ENCODE measurements around the gene RFX3. TPM values are rescaled to one million over a fixed set of nuclear protein-coding genes. Genes with fewer than 3 reads are reported as not detected.

RFX3 gene
- total and polyA plus RNA-seq, 2 of the 13 experiments (the other 11 are each of a cell fraction or from before 2014, with no cell fraction given) = 2.7 to 5.3 TPM

DNA sequence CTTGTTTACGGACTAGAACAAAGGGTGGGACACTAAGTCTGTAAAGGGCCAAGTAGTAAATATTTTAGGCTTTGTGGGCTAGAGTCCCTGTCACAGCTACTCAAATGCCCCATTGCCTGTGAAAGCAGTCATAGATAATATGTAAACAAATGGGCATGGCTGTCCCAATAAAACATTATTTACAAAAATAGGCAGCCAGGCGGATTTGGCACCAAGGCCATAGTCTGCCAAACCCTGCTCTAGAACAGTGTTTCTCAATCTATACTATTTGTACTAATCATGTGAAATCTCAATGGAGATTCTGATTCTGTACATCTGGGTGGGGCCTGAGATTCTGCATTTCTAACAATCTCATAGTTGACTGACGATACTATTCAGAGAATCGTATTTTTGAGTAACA lies 92.0 kb downstream of the RFX3 start (continued):
- TF ChIP-seq NAIF1 (CRISPR knock-in tag; IDR thresholded peaks at IDR 0.05; ENCODE audit: borderline replicate concordance) (no peak), CENPX (CRISPR knock-in tag; IDR thresholded peaks at IDR 0.05) (no peak), ZNF484 (CRISPR knock-in tag; IDR thresholded peaks at IDR 0.05; ENCODE audit: borderline replicate concordance, low read depth) (no peak), ZNF569 (CRISPR knock-in tag; IDR thresholded peaks at IDR 0.05; ENCODE audit: borderline replicate concordance) (no peak)

DNA sequence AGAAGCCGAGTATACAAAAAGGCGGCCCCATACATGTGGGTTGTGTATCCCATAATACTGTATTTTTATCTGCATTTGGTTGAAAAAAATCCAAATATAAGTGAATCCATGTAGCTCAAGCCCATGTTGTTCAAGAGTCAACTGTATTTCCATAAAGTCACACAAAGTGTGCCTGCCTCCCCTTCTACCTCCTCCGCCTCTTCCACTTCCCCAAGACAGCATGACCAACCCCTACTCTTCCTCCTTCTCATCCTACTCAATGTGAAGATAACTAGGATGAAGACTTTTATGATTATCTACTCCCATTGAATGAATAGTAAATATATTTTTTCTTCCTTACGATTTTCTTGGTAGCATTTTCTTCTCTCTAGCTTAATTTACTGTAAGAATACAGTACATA lies 92.7 kb downstream of the RFX3 start:
- Histone ChIP-seq H3K9me3 (ENCODE audit: low read length) (no peaks in the 10 kb centered on the region), H3K27ac (ENCODE audit: extremely low read length, insufficient read depth, low read length) (no peak overlapping the region), H2AFZ (ENCODE audit: low read length) (no peak overlapping the region), H4K20me1 (ENCODE audit: insufficient read depth, low read length) (no peaks in the 10 kb centered on the region), H3K9ac (ENCODE audit: insufficient read depth, low read depth, low read length) (no peak overlapping the region), H3K4me2 (ENCODE audit: low read depth, low read length) (no peak overlapping the region), H3K4me1 (ENCODE audit: insufficient read depth, low read length) (no peaks in the 10 kb centered on the region), H3K79me2 (ENCODE audit: insufficient read depth, low read length) (no peaks in the 10 kb centered on the region), H3K36me3 (replicated peaks in 1 of 2; ENCODE audit: control insufficient read depth in 1 of 2, insufficient read depth in 2 of 2, low read length in 2 of 2) (no peaks in the 10 kb centered on the region), H3K27me3 (ENCODE audit: control insufficient read depth in 1 of 2, insufficient read depth in 2 of 2, low read length in 2 of 2) (no peaks in the 10 kb centered on the region), H3K4me3 (replicated peaks in 1 of 3; ENCODE audit: insufficient read depth in 1 of 3, low read depth in 2 of 3, low read length in 3 of 3) (no peak overlapping the region)
- in situ Hi-C loops (cut with HindIII; ENCODE audit: extremely low pct_ligation_motif_present, low pct_unique_long_range_greater_than_20kb) (loop anchor here (25.0 kb wide), 1 partner anchor 571 kb away; no protein-coding TSS in a partner anchor), intact Hi-C loops (cut with micrococcal nuclease; ENCODE audit: unreplicated experiment) (no loop called here)
- WGBS (ENCODE audit: low lambda C conversion rate) = 98% methylated on average over 4 of the region's 4 CpGs
- no peak for DNase-seq (ENCODE audit: low spot score)
- ATAC-seq = no peak
- no TSS peak for BruUV-seq (replicated peaks)
- no peak for FAIRE-seq
- ChIA-PET POLR2A (no interaction called here), CTCF (ENCODE audit: low intra/inter-chr PET ratio, low total read pairs) (no interaction called here)
- TF ChIP-seq CCDC6 (CRISPR knock-in tag; IDR thresholded peaks at IDR 0.05) (no peak), ISL2 (CRISPR knock-in tag; IDR thresholded peaks at IDR 0.05) (no peak), NPAS2 (CRISPR knock-in tag; IDR thresholded peaks at IDR 0.05; ENCODE audit: borderline replicate concordance) (no peak), ADNP (CRISPR knock-in tag; IDR thresholded peaks at IDR 0.05) (no peak), KDM2A (CRISPR knock-in tag; IDR thresholded peaks at IDR 0.05; ENCODE audit: borderline replicate concordance, low read depth) (no peak), ZNF761 (CRISPR knock-in tag; conservative IDR thresholded peaks at IDR 0.05) (no peak)
- TF ChIP-seq, protein P1, sequence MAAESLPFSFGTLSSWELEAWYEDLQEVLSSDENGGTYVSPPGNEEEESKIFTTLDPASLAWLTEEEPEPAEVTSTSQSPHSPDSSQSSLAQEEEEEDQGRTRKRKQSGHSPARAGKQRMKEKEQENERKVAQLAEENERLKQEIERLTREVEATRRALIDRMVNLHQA (CRISPR knock-in tag; IDR thresholded peaks at IDR 0.05) = no peak
- TF ChIP-seq, protein P2, sequence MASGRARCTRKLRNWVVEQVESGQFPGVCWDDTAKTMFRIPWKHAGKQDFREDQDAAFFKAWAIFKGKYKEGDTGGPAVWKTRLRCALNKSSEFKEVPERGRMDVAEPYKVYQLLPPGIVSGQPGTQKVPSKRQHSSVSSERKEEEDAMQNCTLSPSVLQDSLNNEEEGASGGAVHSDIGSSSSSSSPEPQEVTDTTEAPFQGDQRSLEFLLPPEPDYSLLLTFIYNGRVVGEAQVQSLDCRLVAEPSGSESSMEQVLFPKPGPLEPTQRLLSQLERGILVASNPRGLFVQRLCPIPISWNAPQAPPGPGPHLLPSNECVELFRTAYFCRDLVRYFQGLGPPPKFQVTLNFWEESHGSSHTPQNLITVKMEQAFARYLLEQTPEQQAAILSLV (CRISPR knock-in tag; IDR thresholded peaks at IDR 0.05; ENCODE audit: borderline replicate concordance) = no peak
- TF ChIP-seq, protein P3, sequence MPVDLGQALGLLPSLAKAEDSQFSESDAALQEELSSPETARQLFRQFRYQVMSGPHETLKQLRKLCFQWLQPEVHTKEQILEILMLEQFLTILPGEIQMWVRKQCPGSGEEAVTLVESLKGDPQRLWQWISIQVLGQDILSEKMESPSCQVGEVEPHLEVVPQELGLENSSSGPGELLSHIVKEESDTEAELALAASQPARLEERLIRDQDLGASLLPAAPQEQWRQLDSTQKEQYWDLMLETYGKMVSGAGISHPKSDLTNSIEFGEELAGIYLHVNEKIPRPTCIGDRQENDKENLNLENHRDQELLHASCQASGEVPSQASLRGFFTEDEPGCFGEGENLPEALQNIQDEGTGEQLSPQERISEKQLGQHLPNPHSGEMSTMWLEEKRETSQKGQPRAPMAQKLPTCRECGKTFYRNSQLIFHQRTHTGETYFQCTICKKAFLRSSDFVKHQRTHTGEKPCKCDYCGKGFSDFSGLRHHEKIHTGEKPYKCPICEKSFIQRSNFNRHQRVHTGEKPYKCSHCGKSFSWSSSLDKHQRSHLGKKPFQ (CRISPR knock-in tag; IDR thresholded peaks at IDR 0.05; ENCODE audit: insufficient replicate concordance) = no peak
- TF ChIP-seq, protein P4, sequence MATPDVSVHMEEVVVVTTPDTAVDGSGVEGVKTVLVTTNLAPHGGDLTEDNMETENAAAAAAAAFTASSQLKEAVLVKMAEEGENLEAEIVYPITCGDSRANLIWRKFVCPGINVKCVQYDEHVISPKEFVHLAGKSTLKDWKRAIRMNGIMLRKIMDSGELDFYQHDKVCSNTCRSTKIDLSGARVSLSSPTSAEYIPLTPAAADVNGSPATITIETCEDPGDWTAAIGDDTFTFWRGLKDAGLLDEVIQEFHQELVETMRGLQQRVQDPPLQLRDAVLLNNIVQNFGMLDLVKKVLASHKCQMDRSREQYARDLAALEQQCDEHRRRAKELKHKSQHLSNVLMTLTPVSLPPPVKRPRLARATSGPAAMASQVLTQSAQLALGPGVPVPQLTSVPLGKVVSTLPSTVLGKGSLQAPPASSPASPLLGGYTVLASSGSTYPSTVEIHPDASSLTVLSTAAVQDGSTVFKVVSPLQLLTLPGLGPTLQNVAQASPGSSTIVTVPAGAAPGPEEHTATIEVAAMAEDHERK (CRISPR knock-in tag; IDR thresholded peaks at IDR 0.05; ENCODE audit: low read depth) = no peak

Data from HepG2 (cell line).